Calu3 (cell line): ENCODE measurements around the gene CHID1. TPM values are rescaled to one million over a fixed set of nuclear protein-coding genes. Genes with fewer than 3 reads are reported as not detected.

Experiments
- BruUV-seq: library from RNA; stranded (reverse); fragments of 400-500 nt; replicated peaks from 2 replicates; lab custom pipeline; 2021; lab: Mats Ljungman, UMichigan
- CTCF ChIA-PET: fragments of 300-600 bp; sonication (Branson Sonifier 250); formaldehyde crosslinking; loops from one replicate; lab custom pipeline; 2022; ENCODE audit warnings: antibody characterized with exemption; lab: Charles Lee
- DNase-seq: peaks from one replicate; pipeline ENCODE4 v3.0.0; 2022
- H3K27ac Mint-ChIP-seq: one replicate; pipeline ENCODE4 v1.8.0; 2022; ENCODE audit warnings: mixed read lengths; ENCODE audit not compliant: unreplicated experiment
- H3K27me3 Mint-ChIP-seq: one replicate; pipeline ENCODE4 v1.8.0; 2022; ENCODE audit warnings: mixed read lengths; ENCODE audit not compliant: unreplicated experiment
- H3K36me3 Mint-ChIP-seq: one replicate; pipeline ENCODE4 v1.8.0; 2022; ENCODE audit warnings: mild to moderate bottlenecking, moderate library complexity, mixed read lengths; ENCODE audit not compliant: insufficient read depth, unreplicated experiment
- H3K4me1 Mint-ChIP-seq: one replicate; pipeline ENCODE4 v1.8.0; 2022; ENCODE audit warnings: mild to moderate bottlenecking, low read depth, mixed read lengths; ENCODE audit not compliant: unreplicated experiment
- H3K4me3 Mint-ChIP-seq: one replicate; pipeline ENCODE4 v1.8.0; 2022; ENCODE audit warnings: mild to moderate bottlenecking, low read depth, moderate library complexity, mixed read lengths; ENCODE audit not compliant: unreplicated experiment
- H3K9me3 Mint-ChIP-seq: one replicate; pipeline ENCODE4 v1.8.0; 2022; ENCODE audit warnings: low read depth, mixed read lengths; ENCODE audit not compliant: unreplicated experiment
- intact Hi-C: fragments of 100-400 bp; cut with micrococcal nuclease; formaldehyde crosslinking; loops from one replicate; pipeline ENCODE4 v1.10.0; 2022; ENCODE audit not compliant: unreplicated experiment
- total RNA-seq: library from RNA; stranded (reverse); gene quantifications from 2 replicates; pipeline ENCODE4 v1.2.3, GENCODE V29; 2022
- TF ChIP-seq, protein P1 (sequence below): fragments of 200-600 bp; IDR thresholded peaks from one replicate; pipeline ENCODE4 v1.8.0; 2022; ENCODE audit warnings: antibody characterized with exemption; ENCODE audit not compliant: unreplicated experiment

CHID1 gene
- total RNA-seq, 1 experiment from 2014 or later, result 134 TPM

DNA sequence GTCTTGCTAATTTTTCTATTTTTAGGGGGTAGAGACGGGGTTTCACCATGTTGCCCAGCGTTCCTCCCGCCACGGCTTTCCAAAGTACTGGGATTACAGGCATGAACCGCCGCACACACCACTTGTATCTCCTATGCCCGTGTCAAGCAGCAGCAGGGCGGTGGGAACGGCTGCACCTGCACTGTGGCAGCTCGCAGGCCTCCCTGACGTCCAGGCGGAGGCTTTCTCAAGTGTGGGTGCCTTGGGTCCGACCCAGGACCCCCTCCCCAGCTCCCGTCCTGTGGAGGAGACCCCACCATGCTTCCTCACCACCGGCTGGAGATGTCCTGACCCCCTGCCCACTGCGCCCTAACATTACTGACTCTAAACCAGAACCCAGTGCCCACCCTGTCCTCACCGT, 42.2 kb downstream of the CHID1 start:
- CTCF ChIA-PET, result no interaction called here
- intact Hi-C loops, result no loop called here
- Mint-ChIP-seq H3K4me1 (no peaks in the 10 kb centered on the region), H3K9me3 (no peaks in the 10 kb centered on the region), H3K27ac (peak overlapping the region; percentile 42), H3K27me3 (no peaks in the 10 kb centered on the region), H3K36me3 (peaks cover 68% of the 10 kb centered on the region), H3K4me3 (no peak overlapping the region)
- BruUV-seq, result no TSS peak
- TF ChIP-seq, protein P1, sequence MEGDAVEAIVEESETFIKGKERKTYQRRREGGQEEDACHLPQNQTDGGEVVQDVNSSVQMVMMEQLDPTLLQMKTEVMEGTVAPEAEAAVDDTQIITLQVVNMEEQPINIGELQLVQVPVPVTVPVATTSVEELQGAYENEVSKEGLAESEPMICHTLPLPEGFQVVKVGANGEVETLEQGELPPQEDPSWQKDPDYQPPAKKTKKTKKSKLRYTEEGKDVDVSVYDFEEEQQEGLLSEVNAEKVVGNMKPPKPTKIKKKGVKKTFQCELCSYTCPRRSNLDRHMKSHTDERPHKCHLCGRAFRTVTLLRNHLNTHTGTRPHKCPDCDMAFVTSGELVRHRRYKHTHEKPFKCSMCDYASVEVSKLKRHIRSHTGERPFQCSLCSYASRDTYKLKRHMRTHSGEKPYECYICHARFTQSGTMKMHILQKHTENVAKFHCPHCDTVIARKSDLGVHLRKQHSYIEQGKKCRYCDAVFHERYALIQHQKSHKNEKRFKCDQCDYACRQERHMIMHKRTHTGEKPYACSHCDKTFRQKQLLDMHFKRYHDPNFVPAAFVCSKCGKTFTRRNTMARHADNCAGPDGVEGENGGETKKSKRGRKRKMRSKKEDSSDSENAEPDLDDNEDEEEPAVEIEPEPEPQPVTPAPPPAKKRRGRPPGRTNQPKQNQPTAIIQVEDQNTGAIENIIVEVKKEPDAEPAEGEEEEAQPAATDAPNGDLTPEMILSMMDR, result no peak
- DNase-seq, result no peak

DNA sequence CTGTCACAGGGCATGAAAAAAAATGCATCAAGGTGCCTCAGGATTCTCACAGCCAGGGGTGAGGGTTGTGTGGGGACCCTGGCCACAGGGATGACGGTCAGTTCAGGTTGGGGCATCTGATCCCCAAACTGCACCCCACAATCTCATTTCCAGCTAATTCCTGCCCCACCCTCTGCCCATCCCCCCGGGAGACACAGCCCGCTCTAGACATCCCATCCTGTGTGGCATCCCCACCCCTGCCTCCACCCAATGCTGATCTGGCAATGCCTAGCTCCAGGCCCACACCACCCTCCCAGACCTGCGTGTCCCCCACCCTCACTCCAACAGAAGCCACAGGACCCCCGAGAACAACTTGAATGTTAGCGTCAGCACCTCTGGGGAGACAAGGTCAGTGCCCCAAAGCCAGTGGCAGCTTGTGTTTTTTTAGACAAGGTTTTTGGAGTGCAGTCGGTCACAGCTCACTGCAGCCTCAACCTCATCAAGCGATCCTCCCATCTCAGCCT, 42.7 kb downstream of the CHID1 start:
- Mint-ChIP-seq H3K4me1 (no peaks in the 10 kb centered on the region), H3K36me3 (peaks cover 68% of the 10 kb centered on the region), H3K27ac (peak overlapping the region; percentile 42), H3K4me3 (no peak overlapping the region), H3K9me3 (no peaks in the 10 kb centered on the region), H3K27me3 (no peaks in the 10 kb centered on the region)
- no TSS peak for BruUV-seq
- intact Hi-C loops, result no loop called here
- no peak for DNase-seq
- TF ChIP-seq, protein P1, result no peak
- CTCF ChIA-PET, result interaction anchor here (0.6 kb wide), 1 partner anchor 68 kb away, joined by 3 read pairs; no protein-coding TSS in a partner anchor

DNA sequence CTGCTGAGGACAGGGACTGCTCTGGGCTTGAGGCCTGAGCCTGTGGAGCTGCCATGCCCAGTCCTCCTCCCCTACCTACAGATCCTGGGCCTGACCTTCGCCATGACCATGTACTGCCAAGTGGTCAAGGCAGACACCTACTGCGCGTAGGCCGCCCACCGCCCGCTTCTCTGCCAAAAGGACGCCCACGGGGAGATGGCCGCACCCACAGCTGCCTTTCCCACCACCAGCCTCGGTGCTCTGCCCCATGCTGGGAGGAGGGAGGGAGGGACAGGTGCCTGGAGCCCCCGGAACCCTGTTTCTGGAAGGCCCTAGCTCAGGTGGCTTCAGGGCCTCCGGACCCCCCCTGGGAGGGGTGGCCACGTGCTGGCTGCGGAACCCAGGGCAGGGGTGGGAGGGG, 44.1 kb downstream of the CHID1 start:
- no peak overlapping the region for H3K27ac Mint-ChIP-seq
- intact Hi-C loops, result no loop called here
- no peaks in the 10 kb centered on the region for H3K9me3 Mint-ChIP-seq
- peaks cover 8% of the 10 kb centered on the region for H3K27me3 Mint-ChIP-seq
- H3K4me1 Mint-ChIP-seq, result no peaks in the 10 kb centered on the region
- TF ChIP-seq, protein P1, result no peak
- no peak for DNase-seq
- no peak overlapping the region for H3K4me3 Mint-ChIP-seq
- H3K36me3 Mint-ChIP-seq, result peaks cover 70% of the 10 kb centered on the region
- BruUV-seq, result no TSS peak
- CTCF ChIA-PET, result no interaction called here

DNA sequence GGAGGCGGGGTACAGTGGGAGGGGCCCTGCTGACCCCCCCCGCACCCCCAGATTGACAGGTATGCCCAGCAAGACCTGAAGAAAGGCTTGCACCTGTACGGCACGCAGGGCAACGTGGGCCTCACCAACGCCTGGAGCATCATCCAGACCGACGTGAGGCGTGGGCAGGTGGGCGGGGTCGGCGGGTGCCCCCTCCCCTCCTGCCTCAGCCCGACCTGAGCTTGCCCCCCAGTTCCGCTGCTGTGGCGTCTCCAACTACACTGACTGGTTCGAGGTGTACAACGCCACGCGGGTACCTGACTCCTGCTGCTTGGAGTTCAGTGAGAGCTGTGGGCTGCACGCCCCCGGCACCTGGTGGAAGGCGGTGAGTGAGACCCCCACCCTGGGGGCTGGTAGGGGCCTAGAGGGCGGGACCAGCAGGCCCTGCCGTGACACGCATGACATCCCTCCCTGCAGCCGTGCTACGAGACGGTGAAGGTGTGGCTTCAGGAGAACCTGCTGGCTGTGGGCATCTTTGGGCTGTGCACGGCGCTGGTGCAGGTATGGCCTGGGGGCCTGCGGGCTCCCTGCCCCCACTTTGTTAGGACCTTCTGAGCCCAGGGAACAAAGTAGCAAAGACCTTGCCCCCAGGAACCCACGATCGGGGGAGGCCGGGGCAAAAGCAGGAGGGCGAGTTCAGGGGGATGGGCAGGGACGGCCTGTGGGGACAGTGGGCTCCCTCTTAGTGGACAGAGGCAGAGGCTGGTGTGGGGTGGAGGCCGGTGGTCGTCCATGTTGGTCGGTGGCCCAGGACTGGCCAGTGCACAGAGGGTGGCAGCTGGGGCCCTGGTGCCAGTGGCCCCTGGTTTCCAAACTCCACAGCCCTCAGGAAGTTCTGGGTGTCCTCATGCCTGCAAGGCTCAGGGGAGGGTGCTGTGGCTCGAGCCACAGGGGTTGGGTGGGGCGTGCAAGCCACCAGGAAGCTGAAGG, 44.9 kb downstream of the CHID1 start:
- no peaks in the 10 kb centered on the region for H3K4me1 Mint-ChIP-seq
- peaks cover 77% of the 10 kb centered on the region for H3K36me3 Mint-ChIP-seq
- no peak for DNase-seq
- TF ChIP-seq, protein P1, result no peak
- intact Hi-C loops, result no loop called here
- BruUV-seq, result no TSS peak
- H3K4me3 Mint-ChIP-seq, result no peak overlapping the region
- H3K27me3 Mint-ChIP-seq, result peaks cover 15% of the 10 kb centered on the region
- no peak overlapping the region for H3K27ac Mint-ChIP-seq
- no peaks in the 10 kb centered on the region for H3K9me3 Mint-ChIP-seq
- CTCF ChIA-PET, result no interaction called here
